Muscle of leg (tissue), 16 donors: ENCODE data around the gene MANEA. TPM values are rescaled to one million over a fixed set of nuclear protein-coding genes. Genes with fewer than 3 reads are reported as not detected.
A peak's percentile ranks its signal among the peaks of the same experiment; 100 is the strongest.

Experiments
- DNase-seq: peaks from one replicate; pipeline ENCODE4 v3.0.0; 2013
- H3K27ac ChIP-seq: one replicate; pipeline ENCODE4 v1.5.1; 2013; ENCODE audit warnings: mild to moderate bottlenecking, low read length, control low read depth
- H3K27me3 ChIP-seq: one replicate; pipeline ENCODE4 v1.6.1; 2013; ENCODE audit warnings: low read length; ENCODE audit not compliant: control insufficient read depth, insufficient read depth
- H3K36me3 ChIP-seq: one replicate; pipeline ENCODE4 v1.6.1; 2013; ENCODE audit warnings: low read length; ENCODE audit not compliant: control insufficient read depth, insufficient read depth
- H3K4me1 ChIP-seq: one replicate; pipeline ENCODE4 v1.6.1; 2013; ENCODE audit warnings: low read length; ENCODE audit not compliant: control insufficient read depth, insufficient read depth
- H3K4me3 ChIP-seq: one replicate; pipeline ENCODE4 v1.5.1; 2013; ENCODE audit warnings: low read length, control low read depth
- H3K9me3 ChIP-seq: replicated peaks from 2 replicates; pipeline ENCODE4 v1.6.1; 2013; ENCODE audit warnings: low read depth, low read length; ENCODE audit not compliant: control insufficient read depth
- WGBS: methylation state at CpG from one replicate; pipeline ENCODE4 v1.1.5; 2013; ENCODE audit warnings: missing lambda C conversion rate; ENCODE audit not compliant: insufficient coverage; 5-methylcytosine and 5-hydroxymethylcytosine counted together
- long read RNA-seq, 11 donors: transcript quantifications; one replicate each; lab custom pipeline, GENCODE V29; 2026
- polyA plus RNA-seq, 8 donors: library from polyadenylated mRNA; unstranded; fragments of 120-200 nt; gene quantifications; one replicate each; pipeline versions ENCODE4 v1.2.1 to v1.2.3, GENCODE V29; 2013; ENCODE audit warnings: inconsistent platforms in 1 of 8, low replicate concordance in 1 of 8; ENCODE audit not compliant: insufficient read length in 8 of 8, insufficient read depth in 1 of 8
- total RNA-seq: library from RNA; stranded (reverse); fragments of 120-200 nt; gene quantifications from one replicate; pipeline ENCODE4 v1.2.4, GENCODE V29; 2013

Gene MANEA
- 7.3 TPM for total RNA-seq
- 10 to 100 TPM in 5 of 8 donors, 1 to 10 TPM in 3; 7.7 to 15.4 (median 10.6) TPM for polyA plus RNA-seq
- long read RNA-seq, donor 1, full-length matches to known transcripts: 1 of 1 reads
- long read RNA-seq, donor 1, partial matches to known transcripts: 0 of 1 reads
- long read RNA-seq, donor 1, other reads (novel, unspliced or antisense): 0 of 1 reads
- long read RNA-seq, donor 2, full-length matches to known transcripts: 1 of 1 reads
- long read RNA-seq, donor 2, partial matches to known transcripts: 0 of 1 reads
- long read RNA-seq, donor 2, other reads (novel, unspliced or antisense): 0 of 1 reads
- long read RNA-seq, donor 3, full-length matches to known transcripts: 7 of 7 reads
- long read RNA-seq, donor 3, partial matches to known transcripts: 0 of 7 reads
- long read RNA-seq, donor 3, other reads (novel, unspliced or antisense): 0 of 7 reads
- long read RNA-seq, donor 4, full-length matches to known transcripts: 2 of 2 reads
- long read RNA-seq, donor 4, partial matches to known transcripts: 0 of 2 reads
- long read RNA-seq, donor 4, other reads (novel, unspliced or antisense): 0 of 2 reads
- long read RNA-seq, donor 5, full-length matches to known transcripts: 10 of 10 reads
- long read RNA-seq, donor 5, partial matches to known transcripts: 0 of 10 reads
- long read RNA-seq, donor 5, other reads (novel, unspliced or antisense): 0 of 10 reads
- long read RNA-seq, donor 6, full-length matches to known transcripts: 3 of 3 reads
- long read RNA-seq, donor 6, partial matches to known transcripts: 0 of 3 reads
- long read RNA-seq, donor 6, other reads (novel, unspliced or antisense): 0 of 3 reads
- long read RNA-seq, donor 7, full-length matches to known transcripts: 3 of 3 reads
- long read RNA-seq, donor 7, partial matches to known transcripts: 0 of 3 reads
- long read RNA-seq, donor 7, other reads (novel, unspliced or antisense): 0 of 3 reads
- long read RNA-seq, donor 8, full-length matches to known transcripts: 4 of 4 reads
- long read RNA-seq, donor 8, partial matches to known transcripts: 0 of 4 reads
- long read RNA-seq, donor 8, other reads (novel, unspliced or antisense): 0 of 4 reads
- long read RNA-seq, donor 9, full-length matches to known transcripts: 6 of 6 reads
- long read RNA-seq, donor 9, partial matches to known transcripts: 0 of 6 reads
- long read RNA-seq, donor 9, other reads (novel, unspliced or antisense): 0 of 6 reads
- long read RNA-seq, donor 10, full-length matches to known transcripts: 13 of 24 reads
- long read RNA-seq, donor 10, partial matches to known transcripts: 11 of 24 reads
- long read RNA-seq, donor 10, other reads (novel, unspliced or antisense): 0 of 24 reads
- long read RNA-seq, donor 11, full-length matches to known transcripts: 5 of 5 reads
- long read RNA-seq, donor 11, partial matches to known transcripts: 0 of 5 reads
- long read RNA-seq, donor 11, other reads (novel, unspliced or antisense): 0 of 5 reads

- under 1% methylated on average over 56 of the region's 70 CpGs for WGBS
- no peaks in the 10 kb centered on the region for H3K4me1 ChIP-seq
- H3K27ac ChIP-seq: peak within 1 kb of the TSS; percentile 92
- no peaks in the 10 kb centered on the region for H3K27me3 ChIP-seq
- no peaks in the 10 kb centered on the region for H3K9me3 ChIP-seq
- H3K4me3 ChIP-seq: peak within 1 kb of the TSS; percentile 65
- H3K36me3 ChIP-seq: no peaks in the 10 kb centered on the region
- DNase-seq: peak; percentile 96
Measured at GRCh38 chr6:95577304-95578105, at the start of gene MANEA. MANEA (plus strand) TSS chr6:95577535; CDS start chr6:95586440, 8,905 bp downstream.

GRCh38 chr6:95529762-95530161 lies 47.6 kb upstream of the MANEA start:
- WGBS: no CpG with 5 or more reads among the region's 1 CpG
- Histone ChIP-seq H3K27me3 (no peaks in the 10 kb centered on the region), H3K4me1 (no peaks in the 10 kb centered on the region), H3K4me3 (no peak overlapping the region), H3K36me3 (no peaks in the 10 kb centered on the region), H3K9me3 (no peaks in the 10 kb centered on the region), H3K27ac (no peak overlapping the region)
- no peak for DNase-seq

- Histone ChIP-seq H3K9me3 (no peaks in the 10 kb centered on the region), H3K36me3 (no peaks in the 10 kb centered on the region), H3K4me3 (no peak overlapping the region), H3K27ac (no peak overlapping the region), H3K27me3 (no peaks in the 10 kb centered on the region), H3K4me1 (no peaks in the 10 kb centered on the region)
- WGBS: no CpG with 5 or more reads among the region's 3 CpGs
- DNase-seq: no peak
Measured at GRCh38 chr6:95530176-95530819, 47.0 kb upstream of the MANEA start.

- no peak for DNase-seq
- no peaks in the 10 kb centered on the region for H3K9me3 ChIP-seq
- H3K36me3 ChIP-seq: no peaks in the 10 kb centered on the region
- H3K27me3 ChIP-seq: no peaks in the 10 kb centered on the region
- H3K4me3 ChIP-seq: no peak overlapping the region
- WGBS: no CpG with 5 or more reads among the region's 1 CpG
- no peak overlapping the region for H3K27ac ChIP-seq
- H3K4me1 ChIP-seq: no peaks in the 10 kb centered on the region
Measured at GRCh38 chr6:95543798-95544197, 33.5 kb upstream of the MANEA start.

- Histone ChIP-seq H3K4me1 (no peaks in the 10 kb centered on the region), H3K9me3 (no peaks in the 10 kb centered on the region), H3K36me3 (no peaks in the 10 kb centered on the region), H3K4me3 (no peak overlapping the region), H3K27ac (no peak overlapping the region), H3K27me3 (no peaks in the 10 kb centered on the region)
- WGBS: no CpG with 5 or more reads among the region's 3 CpGs
- no peak for DNase-seq
Measured at GRCh38 chr6:95544517-95545225, 32.7 kb upstream of the MANEA start.

- DNase-seq: peak; percentile 4
- Histone ChIP-seq H3K4me1 (no peaks in the 10 kb centered on the region), H3K27me3 (no peaks in the 10 kb centered on the region), H3K4me3 (no peak overlapping the region), H3K27ac (no peak overlapping the region), H3K36me3 (no peaks in the 10 kb centered on the region), H3K9me3 (no peaks in the 10 kb centered on the region)
- 18% methylated on average over 2 of the region's 3 CpGs for WGBS
Measured at GRCh38 chr6:95545226-95545625, 32.1 kb upstream of the MANEA start.

GRCh38 chr6:95545686-95546085 lies 31.6 kb upstream of the MANEA start:
- H3K4me1 ChIP-seq: no peaks in the 10 kb centered on the region
- no peak overlapping the region for H3K27ac ChIP-seq
- no peak for DNase-seq
- H3K4me3 ChIP-seq: no peak overlapping the region
- no peaks in the 10 kb centered on the region for H3K9me3 ChIP-seq
- H3K27me3 ChIP-seq: no peaks in the 10 kb centered on the region
- H3K36me3 ChIP-seq: no peaks in the 10 kb centered on the region
- 38% methylated on average over 1 of the region's 2 CpGs for WGBS

- DNase-seq: no peak
- no peaks in the 10 kb centered on the region for H3K27me3 ChIP-seq
- no peak overlapping the region for H3K27ac ChIP-seq
- WGBS: 40% methylated on average over 1 of the region's 1 CpG
- H3K9me3 ChIP-seq: no peaks in the 10 kb centered on the region
- no peak overlapping the region for H3K4me3 ChIP-seq
- H3K36me3 ChIP-seq: no peaks in the 10 kb centered on the region
- no peaks in the 10 kb centered on the region for H3K4me1 ChIP-seq
Measured at GRCh38 chr6:95546148-95546547, 31.2 kb upstream of the MANEA start.
